Adrenal gland (tissue), 5 donors: ENCODE results near the gene HSPBAP1.

ENCODE experiments used
- CTCF ChIP-seq, 6 experiments: fragments of 450-650 bp in 4 of 6; fragments of 200-600 bp in 2 of 6; sonication (generic) in 1 of 6; IDR thresholded peaks; 1 replicate in 5 of 6; 2 replicates in 1 of 6; pipeline versions ENCODE4 v1.5.1 to v1.8.0; 2016 to 2021; ENCODE audit warnings: antibody characterized with exemption in 6 of 6, mild to moderate bottlenecking in 2 of 6, moderate library complexity in 1 of 6
- POLR2A ChIP-seq, 2 donors: fragments of 450-650 bp; IDR thresholded peaks; one replicate each; pipeline ENCODE4 v1.6.1; 2017; ENCODE audit warnings: antibody characterized with exemption in 2 of 2, mild to moderate bottlenecking in 2 of 2, moderate library complexity in 1 of 2
- donor health status: DM: no; HTN: no; CAD: no.

- TF ChIP-seq POLR2A (IDR thresholded peaks at IDR 0.05) (no peak), CTCF (IDR thresholded peaks at IDR 0.05) (peak; percentile 53 to 77 (median 70))
Observed at GRCh38 chr3:122754929-122755328, 38.7 kb downstream of the HSPBAP1 start.
